ENCODE data around the gene C1orf21.

- TF ChIP-seq EZH2phosphoT487 (IDR thresholded peaks at IDR 0.05; ENCODE audit: borderline replicate concordance, low read length) (no peak), CTCF (IDR thresholded peaks at IDR 0.05; ENCODE audit: low read depth, low read length, poor library complexity, severe bottlenecking) (no peak)
Measured at GRCh38 chr1:184485751-184486723, 99.2 kb downstream of the C1orf21 start.

Data from DOHH2 (cell line).